GM12878 (cell line): ENCODE data around the gene TBCCD1.

ENCODE experiments used
- BHLHE40 ChIP-seq, 2 experiments: fragments of 450-650 bp in 1 of 2; IDR thresholded peaks; 2 replicates each; pipeline ENCODE4 v1.6.1; 2011 to 2017; ENCODE audit warnings: low read depth in 2 of 2, borderline replicate concordance in 1 of 2, improper control_type of control experiment in 1 of 2, low read length in 1 of 2, mild to moderate bottlenecking in 1 of 2
- KDM1A ChIP-seq: fragments of 200-600 bp; sonication (generic); IDR thresholded peaks from 2 replicates; pipeline ENCODE4 v1.6.1; 2016; ENCODE audit warnings: borderline replicate concordance
- POLR2A ChIP-seq: IDR thresholded peaks from 2 replicates; pipeline ENCODE4 v1.6.1; 2011; ENCODE audit warnings: low read depth, mild to moderate bottlenecking, low read length
- TF ChIP-seq, protein P1 (sequence below): IDR thresholded peaks from 2 replicates; pipeline ENCODE4 v1.6.1; 2011; ENCODE audit warnings: borderline replicate concordance, low read depth, mild to moderate bottlenecking, moderate library complexity, low read length; ENCODE audit not compliant: insufficient read depth, poor library complexity, severe bottlenecking

DNA sequence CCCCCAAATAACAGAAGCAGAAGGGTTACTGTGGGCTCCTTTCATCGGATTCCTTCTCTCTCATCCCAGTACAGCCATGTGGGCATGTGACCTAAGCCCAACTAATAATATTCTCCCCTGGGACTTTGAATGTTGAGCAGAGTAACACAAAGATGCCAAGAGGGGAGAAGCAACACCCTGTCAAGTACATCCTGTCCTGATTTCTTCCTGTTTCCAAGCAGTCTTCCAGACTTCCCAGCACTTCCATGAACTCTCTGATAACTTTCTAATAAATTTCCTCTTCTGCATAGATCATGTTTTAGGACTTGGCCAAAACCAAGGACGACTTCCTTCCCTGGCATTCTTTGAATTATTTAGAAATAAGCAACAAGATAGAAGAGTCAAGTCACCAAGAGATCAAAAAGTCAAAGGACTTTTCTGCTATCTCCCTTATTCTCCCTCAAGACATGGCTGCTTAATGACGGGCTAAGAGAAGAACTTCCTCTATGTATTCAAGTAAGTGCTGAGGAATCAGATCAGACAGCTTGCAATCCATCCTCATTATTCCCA is 60.9 kb downstream of the TBCCD1 start:
- TF ChIP-seq BHLHE40 (IDR thresholded peaks at IDR 0.05; ENCODE audit: borderline replicate concordance in 1 of 2, low read depth in 2 of 2, low read length in 1 of 2): no peak
- TF ChIP-seq, protein P1, sequence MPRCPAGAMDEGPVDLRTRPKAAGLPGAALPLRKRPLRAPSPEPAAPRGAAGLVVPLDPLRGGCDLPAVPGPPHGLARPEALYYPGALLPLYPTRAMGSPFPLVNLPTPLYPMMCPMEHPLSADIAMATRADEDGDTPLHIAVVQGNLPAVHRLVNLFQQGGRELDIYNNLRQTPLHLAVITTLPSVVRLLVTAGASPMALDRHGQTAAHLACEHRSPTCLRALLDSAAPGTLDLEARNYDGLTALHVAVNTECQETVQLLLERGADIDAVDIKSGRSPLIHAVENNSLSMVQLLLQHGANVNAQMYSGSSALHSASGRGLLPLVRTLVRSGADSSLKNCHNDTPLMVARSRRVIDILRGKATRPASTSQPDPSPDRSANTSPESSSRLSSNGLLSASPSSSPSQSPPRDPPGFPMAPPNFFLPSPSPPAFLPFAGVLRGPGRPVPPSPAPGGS: no peak
- TF ChIP-seq KDM1A: no peak
- TF ChIP-seq POLR2A: no peak
